Progenitor cell of endocrine pancreas (in vitro differentiated cells): ENCODE data around the gene PDE6B. TPM values are rescaled to one million over a fixed set of nuclear protein-coding genes. Genes with fewer than 3 reads are reported as not detected.

ENCODE experiments used
- DNase-seq: peaks from one replicate; pipeline ENCODE4 v3.0.0; 2021; ENCODE audit warnings: low spot score; ENCODE audit not compliant: unreplicated experiment
- H3K27ac Mint-ChIP-seq: 2 replicates; pipeline ENCODE4 v1.8.0; 2021; ENCODE audit warnings: mild to moderate bottlenecking, moderate library complexity, mixed read lengths
- H3K27me3 Mint-ChIP-seq: 2 replicates; pipeline ENCODE4 v1.8.0; 2021; ENCODE audit warnings: mixed read lengths
- H3K36me3 Mint-ChIP-seq: 2 replicates; pipeline ENCODE4 v1.8.0; 2022; ENCODE audit warnings: mixed read lengths; ENCODE audit not compliant: insufficient read depth
- H3K4me1 Mint-ChIP-seq: 2 replicates; pipeline ENCODE4 v1.8.0; 2021; ENCODE audit warnings: low read depth, mixed read lengths
- H3K4me3 Mint-ChIP-seq: 2 replicates; pipeline ENCODE4 v1.8.0; 2021; ENCODE audit warnings: low read depth, mild to moderate bottlenecking, moderate library complexity, mixed read lengths
- H3K9me3 Mint-ChIP-seq: 2 replicates; pipeline ENCODE4 v1.8.0; 2021; ENCODE audit warnings: low read depth, mixed read lengths
- total RNA-seq: library from RNA; stranded (reverse); gene quantifications from 2 replicates; pipeline ENCODE4 v1.2.1, GENCODE V29; 2021
- TF ChIP-seq, protein P1 (sequence below): fragments of 200-600 bp; sonication (generic); IDR thresholded peaks from one replicate; pipeline ENCODE4 v1.5.0; 2021; ENCODE audit warnings: antibody characterized with exemption, mild to moderate bottlenecking; ENCODE audit not compliant: unreplicated experiment

Gene PDE6B
- total RNA-seq, 1 donor from 2014 or later, result 10.4 TPM

DNA sequence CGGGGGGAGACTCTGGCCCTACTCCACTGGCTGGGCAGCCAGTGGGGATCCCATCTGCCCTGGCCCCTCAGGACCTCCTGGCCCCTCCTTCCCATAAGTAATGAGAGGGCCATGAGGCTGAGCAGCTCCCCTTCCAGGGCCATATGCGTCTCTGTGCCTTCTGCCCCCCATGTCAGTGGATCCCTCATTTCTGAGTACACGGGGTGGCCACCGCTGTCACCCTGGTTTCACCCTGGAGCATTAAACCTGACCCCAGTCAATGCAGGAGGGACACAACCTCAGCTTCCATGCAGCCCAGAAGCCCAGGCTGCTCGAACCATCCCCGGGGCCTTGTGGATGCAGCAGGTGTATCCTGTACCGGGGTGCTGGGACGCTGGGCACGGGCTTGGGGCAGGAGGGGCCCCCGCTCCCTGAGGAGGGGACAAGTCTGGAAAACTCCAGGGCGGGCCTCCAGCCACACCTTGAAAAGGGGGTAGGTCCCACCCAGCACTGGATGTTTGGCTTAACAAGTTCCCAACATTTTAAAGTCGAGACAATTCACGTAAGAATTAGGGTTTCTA lies 24.5 kb downstream of the PDE6B start:
- TF ChIP-seq, protein P1, sequence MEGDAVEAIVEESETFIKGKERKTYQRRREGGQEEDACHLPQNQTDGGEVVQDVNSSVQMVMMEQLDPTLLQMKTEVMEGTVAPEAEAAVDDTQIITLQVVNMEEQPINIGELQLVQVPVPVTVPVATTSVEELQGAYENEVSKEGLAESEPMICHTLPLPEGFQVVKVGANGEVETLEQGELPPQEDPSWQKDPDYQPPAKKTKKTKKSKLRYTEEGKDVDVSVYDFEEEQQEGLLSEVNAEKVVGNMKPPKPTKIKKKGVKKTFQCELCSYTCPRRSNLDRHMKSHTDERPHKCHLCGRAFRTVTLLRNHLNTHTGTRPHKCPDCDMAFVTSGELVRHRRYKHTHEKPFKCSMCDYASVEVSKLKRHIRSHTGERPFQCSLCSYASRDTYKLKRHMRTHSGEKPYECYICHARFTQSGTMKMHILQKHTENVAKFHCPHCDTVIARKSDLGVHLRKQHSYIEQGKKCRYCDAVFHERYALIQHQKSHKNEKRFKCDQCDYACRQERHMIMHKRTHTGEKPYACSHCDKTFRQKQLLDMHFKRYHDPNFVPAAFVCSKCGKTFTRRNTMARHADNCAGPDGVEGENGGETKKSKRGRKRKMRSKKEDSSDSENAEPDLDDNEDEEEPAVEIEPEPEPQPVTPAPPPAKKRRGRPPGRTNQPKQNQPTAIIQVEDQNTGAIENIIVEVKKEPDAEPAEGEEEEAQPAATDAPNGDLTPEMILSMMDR, result no peak
- peaks cover 10% of the 10 kb centered on the region for H3K4me1 Mint-ChIP-seq
- H3K4me3 Mint-ChIP-seq, result no peak overlapping the region
- no peaks in the 10 kb centered on the region for H3K9me3 Mint-ChIP-seq
- no peak for DNase-seq
- H3K27ac Mint-ChIP-seq, result no peak overlapping the region
- H3K36me3 Mint-ChIP-seq, result no peaks in the 10 kb centered on the region
- H3K27me3 Mint-ChIP-seq, result peaks cover 20% of the 10 kb centered on the region

DNA sequence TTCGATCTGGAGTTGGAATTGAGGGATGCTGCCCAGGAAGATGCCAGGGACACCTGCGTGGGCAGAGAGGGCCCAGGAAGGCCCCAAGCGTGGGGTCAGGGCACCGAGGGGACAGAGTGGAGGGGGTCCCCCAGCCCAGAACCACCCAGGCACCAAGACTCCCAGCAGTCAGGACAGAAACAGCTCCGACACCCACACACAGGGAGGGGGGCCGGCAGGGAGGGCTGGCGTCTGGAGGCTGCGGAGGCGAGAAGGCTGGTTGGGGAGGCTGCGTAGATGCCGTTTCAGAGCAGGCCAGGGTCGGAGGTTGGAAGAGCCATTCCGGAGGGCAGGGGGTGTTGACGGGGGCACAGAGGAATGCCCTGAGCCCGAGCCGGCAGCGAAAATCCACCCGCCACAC lies 25.1 kb downstream of the PDE6B start:
- H3K27me3 Mint-ChIP-seq, result peaks cover 17% of the 10 kb centered on the region
- H3K27ac Mint-ChIP-seq, result no peak overlapping the region
- no peaks in the 10 kb centered on the region for H3K9me3 Mint-ChIP-seq
- TF ChIP-seq, protein P1, result no peak
- no peak for DNase-seq
- no peaks in the 10 kb centered on the region for H3K36me3 Mint-ChIP-seq
- peaks cover 10% of the 10 kb centered on the region for H3K4me1 Mint-ChIP-seq
- H3K4me3 Mint-ChIP-seq, result no peak overlapping the region

DNA sequence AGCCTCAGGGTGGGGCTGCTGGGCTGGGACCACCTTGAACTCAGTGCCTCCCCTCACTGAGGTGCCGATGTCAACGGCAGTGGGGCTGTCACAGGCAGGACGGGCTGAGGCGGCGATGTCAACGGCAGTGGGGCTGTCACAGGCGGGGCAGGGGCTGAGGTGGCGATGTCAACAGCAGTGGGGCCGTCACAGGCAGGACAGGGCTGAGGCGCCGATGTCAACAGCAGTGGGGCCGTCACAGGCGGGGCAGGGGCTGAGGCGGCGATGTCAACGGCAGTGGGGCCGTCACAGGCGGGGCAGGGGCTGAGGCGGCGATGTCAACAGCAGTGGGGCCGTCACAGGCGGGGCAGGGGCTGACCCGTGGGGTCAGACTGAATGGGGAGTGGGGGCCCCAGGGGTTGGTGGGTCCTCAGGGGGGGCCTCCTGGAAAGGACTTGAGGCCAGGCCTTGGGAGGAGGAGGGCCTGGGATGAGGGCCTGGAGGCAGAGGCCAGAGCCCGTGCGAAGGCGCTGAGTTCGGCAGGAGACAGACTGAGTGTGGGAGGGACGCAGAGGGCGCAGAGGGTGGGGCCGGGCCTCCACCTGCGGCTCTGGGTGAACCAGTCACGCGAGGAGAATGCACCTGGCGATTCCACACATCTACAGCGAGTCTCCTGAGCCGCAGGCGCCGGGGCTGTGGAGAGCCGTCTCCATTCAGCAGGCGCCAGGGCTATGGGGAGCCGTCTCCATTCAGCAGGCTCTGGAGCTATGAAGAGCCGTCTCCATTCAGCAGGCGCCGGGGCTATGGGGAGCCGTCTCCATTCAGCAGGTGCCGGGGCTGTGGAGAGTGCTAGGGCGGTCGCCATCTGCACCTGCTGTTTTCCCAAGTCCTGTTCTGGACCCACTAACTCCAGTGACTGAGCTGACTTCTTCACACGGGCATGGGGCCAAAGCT lies 25.8 kb downstream of the PDE6B start:
- Mint-ChIP-seq H3K27me3 (peaks cover 10% of the 10 kb centered on the region), H3K27ac (no peak overlapping the region), H3K9me3 (no peaks in the 10 kb centered on the region), H3K4me1 (peaks cover 10% of the 10 kb centered on the region), H3K4me3 (no peak overlapping the region), H3K36me3 (no peaks in the 10 kb centered on the region)
- TF ChIP-seq, protein P1, result no peak
- DNase-seq, result no peak

DNA sequence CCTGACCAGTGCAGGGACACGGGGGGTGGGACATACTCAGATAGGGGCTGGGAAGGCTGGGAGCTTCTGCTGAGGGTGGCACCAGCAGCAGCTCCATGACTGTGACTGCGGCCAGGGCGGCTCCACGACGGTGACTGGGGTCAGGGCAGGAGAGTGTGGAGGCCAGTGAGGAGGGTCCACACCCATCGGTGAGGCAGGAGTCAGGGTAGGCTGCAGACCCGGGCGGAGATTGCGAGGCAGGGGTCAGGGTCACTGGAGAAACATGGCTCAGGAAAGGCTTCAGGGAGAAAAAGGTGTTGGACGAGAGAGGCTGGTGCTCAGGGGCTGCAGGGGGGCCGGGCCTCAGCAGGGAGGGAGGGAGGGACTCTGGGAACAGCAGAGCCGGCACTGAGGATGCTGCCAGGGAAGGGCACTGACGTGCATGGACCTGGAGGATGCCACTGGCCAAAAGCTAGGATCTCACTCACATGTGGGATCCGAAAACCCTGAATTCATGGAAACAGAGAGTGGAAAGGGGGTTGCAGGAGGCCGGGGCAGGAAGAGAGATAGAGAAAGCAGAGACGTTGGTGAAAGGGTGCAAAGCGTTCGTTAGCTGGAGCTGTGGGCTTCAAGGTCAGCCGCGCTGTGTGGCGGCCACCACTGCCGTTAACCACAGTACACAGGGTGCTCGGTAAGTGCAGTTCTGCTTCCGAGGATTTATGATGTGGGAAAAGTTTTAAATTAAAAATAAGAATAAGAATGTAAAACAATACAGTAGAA lies 26.7 kb downstream of the PDE6B start:
- TF ChIP-seq, protein P1, result no peak
- Mint-ChIP-seq H3K9me3 (no peaks in the 10 kb centered on the region), H3K4me3 (no peak overlapping the region), H3K36me3 (no peaks in the 10 kb centered on the region), H3K27ac (no peak overlapping the region), H3K27me3 (peaks cover 6% of the 10 kb centered on the region), H3K4me1 (peaks cover 10% of the 10 kb centered on the region)
- DNase-seq, result no peak
